GM21723 (cell line): Measurements from ENCODE around the gene SUN2.

ENCODE experiments used
- ATAC-seq: cut with Tn5 transposase; IDR thresholded peaks from one replicate; pipeline ENCODE4 v1.9.1; 2021; ENCODE audit warnings: mild to moderate bottlenecking, moderate library complexity; ENCODE audit not compliant: unreplicated experiment

SUN2 gene

GRCh38 chr22:38735465-38736256 lies 20.1 kb downstream of the SUN2 start:
- no peak for ATAC-seq

GRCh38 chr22:38735126-38735464 lies 20.7 kb downstream of the SUN2 start:
- no peak for ATAC-seq

- ATAC-seq, result no peak
Observed at GRCh38 chr22:38734421-38735100, 21.2 kb downstream of the SUN2 start.

GRCh38 chr22:38733724-38734381 lies 21.9 kb downstream of the SUN2 start:
- no peak for ATAC-seq

- no peak for ATAC-seq
Observed at GRCh38 chr22:38733329-38733723, 22.5 kb downstream of the SUN2 start.

- no peak for ATAC-seq
Observed at GRCh38 chr22:38732251-38732815, 23.5 kb downstream of the SUN2 start.

- ATAC-seq, result no peak
Observed at GRCh38 chr22:38731703-38732161, 24.1 kb downstream of the SUN2 start.

- ATAC-seq, result no peak
Observed at GRCh38 chr22:38730411-38730871, 25.4 kb downstream of the SUN2 start.

GRCh38 chr22:38729946-38730345 lies 25.9 kb downstream of the SUN2 start:
- no peak for ATAC-seq

- no peak for ATAC-seq
Observed at GRCh38 chr22:38728871-38729796, 26.7 kb downstream of the SUN2 start.

- ATAC-seq, result no peak
Observed at GRCh38 chr22:38727530-38728451, 28.0 kb downstream of the SUN2 start.

GRCh38 chr22:38727123-38727522 lies 28.7 kb downstream of the SUN2 start:
- no peak for ATAC-seq

- no peak for ATAC-seq
Observed at GRCh38 chr22:38725900-38726655, 29.7 kb downstream of the SUN2 start.

GRCh38 chr22:38724926-38725571 lies 30.7 kb downstream of the SUN2 start:
- no peak for ATAC-seq

- no peak for ATAC-seq
Observed at GRCh38 chr22:38724176-38724575, 31.6 kb downstream of the SUN2 start.

GRCh38 chr22:38721551-38721950 lies 34.2 kb downstream of the SUN2 start:
- no peak for ATAC-seq

- no peak for ATAC-seq
Observed at GRCh38 chr22:38720350-38720749, 35.4 kb downstream of the SUN2 start.

- no peak for ATAC-seq
Observed at GRCh38 chr22:38719196-38719595, 36.6 kb downstream of the SUN2 start.
